Keratinocyte (primary cell): Measurements from ENCODE around the gene RXRA. TPM values are rescaled to one million over a fixed set of nuclear protein-coding genes. Genes with fewer than 3 reads are reported as not detected.

ENCODE experiments used
- DNase-seq: peaks from one replicate; pipeline ENCODE4 v3.0.0-alpha.2; 2011; ENCODE audit warnings: low read depth, missing footprints, low spot score
- FAIRE-seq: peaks from 2 replicates; lab custom pipeline; 2011; peaks lifted over from hg19 to GRCh38; lab: Jason Lieb, UNC
- H2AFZ ChIP-seq: 2 replicates; pipeline ENCODE4 v1.6.0; 2012; ENCODE audit warnings: low read length, control low read depth, inconsistent platforms; ENCODE audit not compliant: control insufficient read depth
- H3K27ac ChIP-seq: 2 replicates; pipeline ENCODE4 v1.5.1; 2011; ENCODE audit warnings: low read length; ENCODE audit not compliant: control insufficient read depth, insufficient read depth
- H3K27me3 ChIP-seq: 3 replicates; pipeline ENCODE4 v1.6.0; 2011; ENCODE audit warnings: low read length; ENCODE audit not compliant: control insufficient read depth, insufficient read depth; ENCODE audit errors: extremely low read depth
- H3K36me3 ChIP-seq, 2 experiments: 2 replicates in 1 of 2; 3 replicates in 1 of 2; pipeline ENCODE4 v1.5.1; 2011; ENCODE audit warnings: low read length in 2 of 2, mild to moderate bottlenecking in 1 of 2; ENCODE audit not compliant: control insufficient read depth in 2 of 2, insufficient read depth in 2 of 2; ENCODE audit errors: extremely low read depth in 1 of 2
- H3K4me1 ChIP-seq: 3 replicates; pipeline ENCODE4 v1.5.1; 2011; ENCODE audit warnings: low read length; ENCODE audit not compliant: control insufficient read depth, insufficient read depth; ENCODE audit errors: extremely low read depth
- H3K4me2 ChIP-seq: 3 replicates; pipeline ENCODE4 v1.6.0; 2011; ENCODE audit warnings: low read depth, low read length; ENCODE audit not compliant: control insufficient read depth, insufficient read depth; ENCODE audit errors: extremely low read depth
- H3K4me3 ChIP-seq, 3 experiments: fragments of 200-600 bp in 1 of 3; sonication (generic) in 1 of 3; 2 replicates in 2 of 3; 3 replicates in 1 of 3; pipeline ENCODE4 v1.5.1; 2011 to 2016; ENCODE audit warnings: low read length in 3 of 3, mild to moderate bottlenecking in 3 of 3, control low read depth in 2 of 3, inconsistent platforms in 1 of 3, low read depth in 1 of 3, mixed read lengths in 1 of 3, mixed run types in 1 of 3, moderate library complexity in 1 of 3; ENCODE audit not compliant: control insufficient read depth in 2 of 3, insufficient read depth in 2 of 3; ENCODE audit errors: extremely low read depth in 1 of 3
- H3K79me2 ChIP-seq: 2 replicates; pipeline ENCODE4 v1.6.0; 2012; ENCODE audit warnings: low read length; ENCODE audit not compliant: control insufficient read depth, insufficient read depth
- H3K9ac ChIP-seq: 3 replicates; pipeline ENCODE4 v1.6.0; 2011; ENCODE audit warnings: low read length; ENCODE audit not compliant: control insufficient read depth, insufficient read depth; ENCODE audit errors: extremely low read depth
- H3K9me1 ChIP-seq: 3 replicates; pipeline ENCODE4 v1.6.0; 2011; ENCODE audit warnings: low read length; ENCODE audit not compliant: control insufficient read depth, insufficient read depth; ENCODE audit errors: extremely low read depth
- H3K9me3 ChIP-seq: 2 replicates; pipeline ENCODE4 v1.5.1; 2012; ENCODE audit warnings: low read depth, low read length; ENCODE audit not compliant: control insufficient read depth
- H4K20me1 ChIP-seq: 3 replicates; pipeline ENCODE4 v1.6.0; 2011; ENCODE audit warnings: low read length; ENCODE audit not compliant: control insufficient read depth, insufficient read depth; ENCODE audit errors: extremely low read depth
- EZH2 ChIP-seq: IDR thresholded peaks from one replicate; pipeline ENCODE4 v1.6.1; 2012; ENCODE audit warnings: inconsistent platforms, mild to moderate bottlenecking, low read length, moderate library complexity
- dilution Hi-C: fragments of 300-500 bp; cut with MboI; formaldehyde crosslinking; loops from one replicate; pipeline ENCODE4 v1.7.0; 2020; ENCODE audit warnings: low sequenced_read_pairs; ENCODE audit not compliant: extremely low pct_ligation_motif_present
- polyA plus RNA-seq, 5 experiments: library from polyadenylated mRNA; depleted of rRNA in 3 of 5; stranded (reverse) in 3 of 5; stranded (forward) in 1 of 5; unstranded in 1 of 5; fragments of >200 nt; gene quantifications; 1 replicate in 1 of 5; 2 replicates in 3 of 5; 3 replicates in 1 of 5; pipeline versions ENCODE4 v1.2.1 to v1.2.3, GENCODE V29; 2011 to 2012; ENCODE audit warnings: missing spikeins in 2 of 5, low read depth in 1 of 5, low replicate concordance in 1 of 5
- small RNA-seq, 3 experiments: library from RNA; depleted of rRNA; stranded (forward); fragments of <200 nt; gene quantifications; one replicate each; pipeline ENCODE3, GENCODE V24; 2012; ENCODE audit warnings: low read depth in 3 of 3, low replicate concordance in 1 of 3; ENCODE audit not compliant: insufficient read length in 3 of 3
- TF ChIP-seq, protein P1 (sequence below), 3 experiments: IDR thresholded peaks in 1 of 3; conservative IDR thresholded peaks in 1 of 3; optimal IDR thresholded peaks in 1 of 3; 2 replicates in 2 of 3; 3 replicates in 1 of 3; pipeline versions ENCODE3 to v1.5.1; 2011; ENCODE audit warnings: low read length in 3 of 3, mild to moderate bottlenecking in 3 of 3, moderate library complexity in 2 of 3, control low read depth in 1 of 3, inconsistent platforms in 1 of 3; ENCODE audit not compliant: insufficient read depth in 2 of 3; ENCODE audit errors: extremely low read depth in 1 of 3

Gene RXRA
- polyA plus RNA-seq, 1 donor (not counting 4 experiments of a cell fraction or from before 2014, with no cell fraction given), result 9.7 TPM

- H3K36me3 ChIP-seq, result no peaks in the 10 kb centered on the region
- H3K4me1 ChIP-seq, result no peaks in the 10 kb centered on the region
- no peak for DNase-seq
- no peaks in the 10 kb centered on the region for H3K79me2 ChIP-seq
- dilution Hi-C loops, result no loop called here
- no peak for FAIRE-seq
- H3K27ac ChIP-seq, result no peak overlapping the region
- no peaks in the 10 kb centered on the region for H3K9me3 ChIP-seq
- no peak overlapping the region for H3K9ac ChIP-seq
- no peak overlapping the region for H3K4me3 ChIP-seq
- TF ChIP-seq, protein P1, sequence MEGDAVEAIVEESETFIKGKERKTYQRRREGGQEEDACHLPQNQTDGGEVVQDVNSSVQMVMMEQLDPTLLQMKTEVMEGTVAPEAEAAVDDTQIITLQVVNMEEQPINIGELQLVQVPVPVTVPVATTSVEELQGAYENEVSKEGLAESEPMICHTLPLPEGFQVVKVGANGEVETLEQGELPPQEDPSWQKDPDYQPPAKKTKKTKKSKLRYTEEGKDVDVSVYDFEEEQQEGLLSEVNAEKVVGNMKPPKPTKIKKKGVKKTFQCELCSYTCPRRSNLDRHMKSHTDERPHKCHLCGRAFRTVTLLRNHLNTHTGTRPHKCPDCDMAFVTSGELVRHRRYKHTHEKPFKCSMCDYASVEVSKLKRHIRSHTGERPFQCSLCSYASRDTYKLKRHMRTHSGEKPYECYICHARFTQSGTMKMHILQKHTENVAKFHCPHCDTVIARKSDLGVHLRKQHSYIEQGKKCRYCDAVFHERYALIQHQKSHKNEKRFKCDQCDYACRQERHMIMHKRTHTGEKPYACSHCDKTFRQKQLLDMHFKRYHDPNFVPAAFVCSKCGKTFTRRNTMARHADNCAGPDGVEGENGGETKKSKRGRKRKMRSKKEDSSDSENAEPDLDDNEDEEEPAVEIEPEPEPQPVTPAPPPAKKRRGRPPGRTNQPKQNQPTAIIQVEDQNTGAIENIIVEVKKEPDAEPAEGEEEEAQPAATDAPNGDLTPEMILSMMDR (optimal IDR thresholded peaks at IDR 0.05 in 1 of 3, IDR thresholded peaks at IDR 0.05 in 1 of 3, conservative IDR thresholded peaks at IDR 0.05 in 1 of 3; ENCODE audit: extremely low read depth in 1 of 3, insufficient read depth in 2 of 3, low read length in 3 of 3), result no peak
- no peak for TF ChIP-seq EZH2
- H2AFZ ChIP-seq, result no peak overlapping the region
- no peaks in the 10 kb centered on the region for H3K9me1 ChIP-seq
- peaks cover 6% of the 10 kb centered on the region for H3K27me3 ChIP-seq
- no peaks in the 10 kb centered on the region for H4K20me1 ChIP-seq
- no peak overlapping the region for H3K4me2 ChIP-seq
These were observed 159.9 kb downstream of the RXRA start for GRCh38 chr9:134486143-134486591.

DNA sequence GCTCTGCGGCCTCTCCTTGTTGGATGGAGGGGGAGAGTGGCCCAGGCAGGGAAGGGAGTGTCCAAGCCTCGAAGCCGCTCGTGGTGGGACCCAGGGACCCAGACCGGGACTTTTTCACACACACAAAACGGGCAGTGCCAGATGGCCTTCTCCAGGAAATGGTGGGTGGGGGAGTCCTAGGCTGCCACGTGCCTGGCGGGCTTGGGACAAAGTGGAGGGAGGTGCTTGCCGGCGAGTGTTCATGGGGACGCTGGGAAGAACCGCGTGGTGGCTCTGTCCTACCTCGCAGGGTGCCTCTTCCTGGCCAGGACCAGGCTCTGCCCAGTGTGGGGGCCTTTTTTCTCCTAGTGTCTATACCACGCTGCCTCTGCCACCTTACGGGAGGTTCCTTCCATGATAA lies 160.3 kb downstream of the RXRA start:
- no peak for DNase-seq
- Histone ChIP-seq H3K4me1 (no peaks in the 10 kb centered on the region), H3K4me3 (no peak overlapping the region), H3K9me1 (no peaks in the 10 kb centered on the region), H3K27ac (no peak overlapping the region), H3K9me3 (no peaks in the 10 kb centered on the region), H3K27me3 (peaks cover 6% of the 10 kb centered on the region), H2AFZ (no peak overlapping the region), H3K79me2 (no peaks in the 10 kb centered on the region), H3K9ac (no peak overlapping the region), H3K4me2 (no peak overlapping the region), H4K20me1 (no peaks in the 10 kb centered on the region), H3K36me3 (no peaks in the 10 kb centered on the region)
- dilution Hi-C loops, result no loop called here
- TF ChIP-seq, protein P1 (optimal IDR thresholded peaks at IDR 0.05 in 1 of 3, IDR thresholded peaks at IDR 0.05 in 1 of 3, conservative IDR thresholded peaks at IDR 0.05 in 1 of 3; ENCODE audit: extremely low read depth in 1 of 3, insufficient read depth in 2 of 3, low read length in 3 of 3), result no peak
- TF ChIP-seq EZH2, result no peak
- FAIRE-seq, result no peak

Small RNA genes within 50 kb of the gene (small RNA-seq; reads per million reads assigned to genes)
- 0 to 0.33 (median 0) reads per million in 3 experiments for gene MIR4669

Other genes starting within 250 kb of the RXRA start
- gene WDR5, start 190.4 kb upstream of the RXRA start, polyA plus RNA-seq, result 20.3 to 41.8 TPM (median 31.2 TPM) in 3 replicates
- not detected in 3 replicates for gene RNU6ATAC, start 161.9 kb upstream of the RXRA start, polyA plus RNA-seq